A549 (cell line): ENCODE measurements around the gene EIF4G3.

Experiments used
- CHD4 ChIP-seq: fragments of 200-600 bp; sonication (generic); IDR thresholded peaks from 2 replicates; pipeline ENCODE4 v1.6.1; 2016; ENCODE audit warnings: antibody characterized with exemption, mild to moderate bottlenecking, borderline replicate concordance
- CTCF ChIP-seq: fragments of >200 bp; sonication (Bioruptor Twin); formaldehyde crosslinking; IDR thresholded peaks from 3 replicates; pipeline ENCODE4 v1.5.1; 2016
- EP300 ChIP-seq, 2 experiments: fragments of >200 bp; sonication (Bioruptor Twin); formaldehyde crosslinking; IDR thresholded peaks; 2 replicates in 1 of 2; 3 replicates in 1 of 2; pipeline ENCODE4 v1.6.1; 2016 to 2017
- GATA3 ChIP-seq: IDR thresholded peaks from 2 replicates; pipeline ENCODE4 v1.6.1; 2012; ENCODE audit warnings: borderline replicate concordance
- POLR2A ChIP-seq: IDR thresholded peaks from 2 replicates; pipeline ENCODE4 v1.6.1; 2012; ENCODE audit warnings: mild to moderate bottlenecking, low read length
- RAD21 ChIP-seq, 2 experiments: fragments of >200 bp in 1 of 2; sonication (Bioruptor Twin) in 1 of 2; formaldehyde crosslinking in 1 of 2; IDR thresholded peaks in 1 of 2; conservative IDR thresholded peaks in 1 of 2; 2 replicates in 1 of 2; 3 replicates in 1 of 2; pipeline ENCODE4 v1.6.1; 2012 to 2018; ENCODE audit warnings: inconsistent platforms in 1 of 2
- RCOR1 ChIP-seq: fragments of 150-350 bp; IDR thresholded peaks from 2 replicates; pipeline ENCODE4 v1.6.1; 2014; ENCODE audit warnings: antibody characterized with exemption, low read length, low read depth
- REST ChIP-seq: fragments of 200-600 bp; sonication (generic); IDR thresholded peaks from 2 replicates; pipeline ENCODE4 v1.6.1; 2016; ENCODE audit warnings: antibody characterized with exemption, mild to moderate bottlenecking, moderate library complexity

GRCh38 chr1:20935717-20936116 is 241.0 kb downstream of the EIF4G3 start:
- TF ChIP-seq CTCF, result no peak
- TF ChIP-seq RCOR1, result no peak
- no peak for TF ChIP-seq GATA3
- no peak for TF ChIP-seq RAD21 (conservative IDR thresholded peaks at IDR 0.05 in 1 of 2, IDR thresholded peaks at IDR 0.05 in 1 of 2)
- no peak for TF ChIP-seq REST
- TF ChIP-seq POLR2A, result no peak
- TF ChIP-seq CHD4, result no peak
- TF ChIP-seq EP300 (IDR thresholded peaks at IDR 0.05), result no peak
